HFFc6 (cell line): ENCODE measurements around the gene TSLP. TPM values are rescaled to one million over a fixed set of nuclear protein-coding genes. Genes with fewer than 3 reads are reported as not detected.

ENCODE experiments used
- DNase-seq: peaks from one replicate; pipeline ENCODE4 v3.0.0-alpha.2; 2018
- H3K27ac Mint-ChIP-seq: 2 replicates; pipeline ENCODE4 v1.8.0; 2020; ENCODE audit warnings: mild to moderate bottlenecking, mixed read lengths
- H3K27me3 Mint-ChIP-seq: 2 replicates; pipeline ENCODE4 v1.8.0; 2021; ENCODE audit warnings: mild to moderate bottlenecking, moderate library complexity, mixed read lengths; ENCODE audit not compliant: insufficient read depth
- H3K36me3 Mint-ChIP-seq: 2 replicates; pipeline ENCODE4 v1.8.0; 2021; ENCODE audit warnings: low read depth, mixed read lengths
- H3K4me1 Mint-ChIP-seq: 2 replicates; pipeline ENCODE4 v1.8.0; 2020; ENCODE audit warnings: low read depth, mixed read lengths
- H3K4me3 Mint-ChIP-seq: 2 replicates; pipeline ENCODE4 v1.8.0; 2020; ENCODE audit warnings: mild to moderate bottlenecking, moderate library complexity, mixed read lengths
- H3K9me3 Mint-ChIP-seq: 2 replicates; pipeline ENCODE4 v1.8.0; 2020; ENCODE audit warnings: mild to moderate bottlenecking, mixed read lengths
- CTCF ChIP-seq: fragments of 200-600 bp; sonication (generic); IDR thresholded peaks from 2 replicates; pipeline ENCODE4 v1.5.0; 2021; ENCODE audit warnings: antibody characterized with exemption, mild to moderate bottlenecking
- total RNA-seq, 6 experiments: library from RNA; stranded (reverse); fragmentation: NEBNext Ultra II Directional; extraction: Animal tissue kit (Norgen Biotek cat#: 25700); gene quantifications; 2 replicates in 1 of 6; 3 replicates in 5 of 6; pipeline ENCODE4 v1.2.3, GENCODE V29; 2021

The TSLP gene
- total RNA-seq, 6 experiments from 2014 or later: not detected

- Mint-ChIP-seq H3K36me3 (no peaks in the 10 kb centered on the region), H3K4me1 (peaks cover 22% of the 10 kb centered on the region), H3K27ac (no peak overlapping the region), H3K27me3 (peaks cover 21% of the 10 kb centered on the region), H3K9me3 (no peaks in the 10 kb centered on the region), H3K4me3 (no peak overlapping the region)
- no peak for TF ChIP-seq CTCF
- DNase-seq: no peak
Observed at GRCh38 chr5:111076091-111076490, 4.6 kb downstream of the TSLP start.

GRCh38 chr5:111077678-111078077 lies 6.2 kb downstream of the TSLP start:
- DNase-seq: no peak
- no peak for TF ChIP-seq CTCF
- Mint-ChIP-seq H3K9me3 (no peaks in the 10 kb centered on the region), H3K4me3 (no peak overlapping the region), H3K27ac (no peak overlapping the region), H3K36me3 (no peaks in the 10 kb centered on the region), H3K4me1 (peaks cover 20% of the 10 kb centered on the region), H3K27me3 (peaks cover 9% of the 10 kb centered on the region)

- no peaks in the 10 kb centered on the region for H3K36me3 Mint-ChIP-seq
- no peak for TF ChIP-seq CTCF
- peaks cover 12% of the 10 kb centered on the region for H3K4me1 Mint-ChIP-seq
- no peak overlapping the region for H3K27ac Mint-ChIP-seq
- no peaks in the 10 kb centered on the region for H3K27me3 Mint-ChIP-seq
- DNase-seq: no peak
- H3K9me3 Mint-ChIP-seq: no peaks in the 10 kb centered on the region
- H3K4me3 Mint-ChIP-seq: peak overlapping the region; percentile 22; the same call in 1 of the 2 replicates
Observed at GRCh38 chr5:111079846-111080245, 8.3 kb downstream of the TSLP start.

- TF ChIP-seq CTCF: no peak
- Mint-ChIP-seq H3K27me3 (no peaks in the 10 kb centered on the region), H3K27ac (no peak overlapping the region), H3K4me3 (no peak overlapping the region), H3K4me1 (no peaks in the 10 kb centered on the region; the same call in 1 of the 2 replicates), H3K36me3 (no peaks in the 10 kb centered on the region), H3K9me3 (no peaks in the 10 kb centered on the region)
- DNase-seq: no peak
Observed at GRCh38 chr5:111083323-111083722, 11.8 kb downstream of the TSLP start.

- peak within 1 kb of the TSS; percentile 95 for H3K4me3 Mint-ChIP-seq
- peaks cover 35% of the 10 kb centered on the region for H3K4me1 Mint-ChIP-seq
- no peaks in the 10 kb centered on the region for H3K9me3 Mint-ChIP-seq
- H3K36me3 Mint-ChIP-seq: peaks cover 14% of the 10 kb centered on the region
- TF ChIP-seq CTCF: no peak; the same call in 1 of the 2 replicates
- H3K27ac Mint-ChIP-seq: peak within 1 kb of the TSS; percentile 79
- peak; percentile 87 for DNase-seq
- H3K27me3 Mint-ChIP-seq: peaks cover 2% of the 10 kb centered on the region; the same call in 1 of the 2 replicates
Observed at GRCh38 chr5:111092062-111092853, 20.7 kb downstream of the TSLP start, which contains the start of gene WDR36. TSS of gene WDR36 (plus strand) at chr5:111092348. CDS start at chr5:111092457, 109 bp downstream.
